ENCODE measurements around the gene DSCAM. TPM values are rescaled to one million over a fixed set of nuclear protein-coding genes. Genes with fewer than 3 reads are reported as not detected.

DSCAM gene
- polyA plus RNA-seq, 1 donor = 0.85 TPM

GRCh38 chr21:40416572-40416971, 430.4 kb downstream of the DSCAM start:
- Histone ChIP-seq H3K4me1 (ENCODE audit: control insufficient read depth, insufficient read depth, low read length) (no peaks in the 10 kb centered on the region), H3K36me3 (ENCODE audit: control insufficient read depth, insufficient read depth, low read length) (no peaks in the 10 kb centered on the region), H3K27ac (ENCODE audit: low read length) (no peak overlapping the region), H3K27me3 (ENCODE audit: control insufficient read depth, insufficient read depth, low read length) (no peaks in the 10 kb centered on the region), H3K4me3 (ENCODE audit: low read length) (no peak overlapping the region), H3K9me3 (ENCODE audit: control insufficient read depth, low read depth, low read length) (no peaks in the 10 kb centered on the region)
- DNase-seq = no peak

- 100% methylated on average over 1 of the region's 5 CpGs for WGBS (ENCODE audit: insufficient coverage, low lambda C conversion rate)
- no peak overlapping the region for H3K4me3 ChIP-seq (ENCODE audit: low read length)
- no peaks in the 10 kb centered on the region for H3K4me1 ChIP-seq (ENCODE audit: control insufficient read depth, insufficient read depth, low read length)
Measured at GRCh38 chr21:40408561-40408960, 438.4 kb downstream of the DSCAM start.

GRCh38 chr21:40404396-40404800, 442.6 kb downstream of the DSCAM start:
- H3K27ac ChIP-seq (ENCODE audit: low read length) = no peak overlapping the region
- peak; percentile 54 to 62 for DNase-seq
- H3K36me3 ChIP-seq (ENCODE audit: control insufficient read depth, insufficient read depth, low read length) = no peaks in the 10 kb centered on the region
- H3K9me3 ChIP-seq (ENCODE audit: control insufficient read depth, low read depth, low read length) = no peaks in the 10 kb centered on the region
- whole genome bisulfite sequencing (ENCODE audit: insufficient coverage, low lambda C conversion rate) = no CpG with 5 or more reads among the region's 3 CpGs
- H3K4me1 ChIP-seq (ENCODE audit: control insufficient read depth, insufficient read depth, low read length) = no peaks in the 10 kb centered on the region
- H3K4me3 ChIP-seq (ENCODE audit: low read length) = no peak overlapping the region
- H3K27me3 ChIP-seq (ENCODE audit: control insufficient read depth, insufficient read depth, low read length) = no peaks in the 10 kb centered on the region

More at GRCh38 chr21:40408561-40408960, 438.4 kb downstream of the DSCAM start:
- H3K9me3 ChIP-seq (ENCODE audit: control insufficient read depth, low read depth, low read length) = no peaks in the 10 kb centered on the region
- DNase-seq = no peak
- no peak overlapping the region for H3K27ac ChIP-seq (ENCODE audit: low read length)
- no peaks in the 10 kb centered on the region for H3K27me3 ChIP-seq (ENCODE audit: control insufficient read depth, insufficient read depth, low read length)
- no peaks in the 10 kb centered on the region for H3K36me3 ChIP-seq (ENCODE audit: control insufficient read depth, insufficient read depth, low read length)

- no peaks in the 10 kb centered on the region for H3K4me1 ChIP-seq (ENCODE audit: control insufficient read depth, insufficient read depth, low read length)
- H3K27ac ChIP-seq (ENCODE audit: low read length) = no peak overlapping the region
- DNase-seq = no peak
- no peak overlapping the region for H3K4me3 ChIP-seq (ENCODE audit: low read length)
- H3K9me3 ChIP-seq (ENCODE audit: control insufficient read depth, low read depth, low read length) = no peaks in the 10 kb centered on the region
- no CpG with 5 or more reads among the region's 2 CpGs for WGBS (ENCODE audit: insufficient coverage, low lambda C conversion rate)
- no peaks in the 10 kb centered on the region for H3K27me3 ChIP-seq (ENCODE audit: control insufficient read depth, insufficient read depth, low read length)
- no peaks in the 10 kb centered on the region for H3K36me3 ChIP-seq (ENCODE audit: control insufficient read depth, insufficient read depth, low read length)
Measured at GRCh38 chr21:40402884-40403582, 443.9 kb downstream of the DSCAM start.

GRCh38 chr21:40395732-40396131, 451.2 kb downstream of the DSCAM start:
- H3K36me3 ChIP-seq (ENCODE audit: control insufficient read depth, insufficient read depth, low read length) = no peaks in the 10 kb centered on the region
- no peak overlapping the region for H3K4me3 ChIP-seq (ENCODE audit: low read length)
- 80% methylated on average over 1 of the region's 7 CpGs for WGBS (ENCODE audit: insufficient coverage, low lambda C conversion rate)
- H3K27me3 ChIP-seq (ENCODE audit: control insufficient read depth, insufficient read depth, low read length) = no peaks in the 10 kb centered on the region
- H3K4me1 ChIP-seq (ENCODE audit: control insufficient read depth, insufficient read depth, low read length) = no peaks in the 10 kb centered on the region
- H3K27ac ChIP-seq (ENCODE audit: low read length) = no peak overlapping the region
- no peaks in the 10 kb centered on the region for H3K9me3 ChIP-seq (ENCODE audit: control insufficient read depth, low read depth, low read length)
- DNase-seq = no peak

GRCh38 chr21:40393066-40393465, 453.9 kb downstream of the DSCAM start:
- Histone ChIP-seq H3K4me1 (ENCODE audit: control insufficient read depth, insufficient read depth, low read length) (no peaks in the 10 kb centered on the region), H3K4me3 (ENCODE audit: low read length) (no peak overlapping the region)
- no CpG with 5 or more reads among the region's 5 CpGs for WGBS (ENCODE audit: insufficient coverage, low lambda C conversion rate)

GRCh38 chr21:40388046-40388445, 458.9 kb downstream of the DSCAM start:
- no peak overlapping the region for H3K27ac ChIP-seq (ENCODE audit: low read length)
- H3K9me3 ChIP-seq (ENCODE audit: control insufficient read depth, low read depth, low read length) = no peaks in the 10 kb centered on the region
- H3K4me3 ChIP-seq (ENCODE audit: low read length) = no peak overlapping the region
- DNase-seq = no peak
- H3K27me3 ChIP-seq (ENCODE audit: control insufficient read depth, insufficient read depth, low read length) = no peaks in the 10 kb centered on the region
- no peaks in the 10 kb centered on the region for H3K36me3 ChIP-seq (ENCODE audit: control insufficient read depth, insufficient read depth, low read length)
- WGBS (ENCODE audit: insufficient coverage, low lambda C conversion rate) = 79% methylated on average over 3 of the region's 6 CpGs
- H3K4me1 ChIP-seq (ENCODE audit: control insufficient read depth, insufficient read depth, low read length) = no peaks in the 10 kb centered on the region

More at GRCh38 chr21:40393066-40393465, 453.9 kb downstream of the DSCAM start:
- no peak overlapping the region for H3K27ac ChIP-seq (ENCODE audit: low read length)
- DNase-seq = no peak
- no peaks in the 10 kb centered on the region for H3K36me3 ChIP-seq (ENCODE audit: control insufficient read depth, insufficient read depth, low read length)
- no peaks in the 10 kb centered on the region for H3K27me3 ChIP-seq (ENCODE audit: control insufficient read depth, insufficient read depth, low read length)
- no peaks in the 10 kb centered on the region for H3K9me3 ChIP-seq (ENCODE audit: control insufficient read depth, low read depth, low read length)

GRCh38 chr21:40386981-40387747, 459.8 kb downstream of the DSCAM start:
- no peaks in the 10 kb centered on the region for H3K27me3 ChIP-seq (ENCODE audit: control insufficient read depth, insufficient read depth, low read length)
- no peaks in the 10 kb centered on the region for H3K9me3 ChIP-seq (ENCODE audit: control insufficient read depth, low read depth, low read length)
- no peak overlapping the region for H3K27ac ChIP-seq (ENCODE audit: low read length)
- no peaks in the 10 kb centered on the region for H3K4me1 ChIP-seq (ENCODE audit: control insufficient read depth, insufficient read depth, low read length)
- WGBS (ENCODE audit: insufficient coverage, low lambda C conversion rate) = 80% methylated on average over 1 of the region's 2 CpGs
- DNase-seq = no peak
- H3K36me3 ChIP-seq (ENCODE audit: control insufficient read depth, insufficient read depth, low read length) = no peaks in the 10 kb centered on the region
- no peak overlapping the region for H3K4me3 ChIP-seq (ENCODE audit: low read length)

- Histone ChIP-seq H3K36me3 (ENCODE audit: control insufficient read depth, insufficient read depth, low read length) (no peaks in the 10 kb centered on the region), H3K27me3 (ENCODE audit: control insufficient read depth, insufficient read depth, low read length) (no peaks in the 10 kb centered on the region), H3K4me3 (ENCODE audit: low read length) (no peak overlapping the region), H3K27ac (ENCODE audit: low read length) (no peak overlapping the region), H3K9me3 (ENCODE audit: control insufficient read depth, low read depth, low read length) (no peaks in the 10 kb centered on the region), H3K4me1 (ENCODE audit: control insufficient read depth, insufficient read depth, low read length) (no peaks in the 10 kb centered on the region)
- peak; percentile 9 to 11 for DNase-seq
- WGBS (ENCODE audit: insufficient coverage, low lambda C conversion rate) = 36% methylated on average over 3 of the region's 23 CpGs
Measured at GRCh38 chr21:40386294-40386911, 460.6 kb downstream of the DSCAM start.

- H3K4me3 ChIP-seq (ENCODE audit: low read length) = no peak overlapping the region
- no peaks in the 10 kb centered on the region for H3K36me3 ChIP-seq (ENCODE audit: control insufficient read depth, insufficient read depth, low read length)
- no peaks in the 10 kb centered on the region for H3K9me3 ChIP-seq (ENCODE audit: control insufficient read depth, low read depth, low read length)
- no peak for DNase-seq
- H3K27me3 ChIP-seq (ENCODE audit: control insufficient read depth, insufficient read depth, low read length) = no peaks in the 10 kb centered on the region
- H3K27ac ChIP-seq (ENCODE audit: low read length) = no peak overlapping the region
- H3K4me1 ChIP-seq (ENCODE audit: control insufficient read depth, insufficient read depth, low read length) = no peaks in the 10 kb centered on the region
- 96% methylated on average over 3 of the region's 6 CpGs for WGBS (ENCODE audit: insufficient coverage, low lambda C conversion rate)
Measured at GRCh38 chr21:40385883-40386282, 461.1 kb downstream of the DSCAM start.

Measured in large intestine (tissue), 3 donors.